ENCODE measurements around the gene RAD23B.

GRCh38 chr9:107258919-107259318, 24.2 kb upstream of the RAD23B start:
- TF ChIP-seq CTCF (IDR thresholded peaks at IDR 0.05; ENCODE audit: low read depth, low read length) (no peak), EZH2phosphoT487 (IDR thresholded peaks at IDR 0.05; ENCODE audit: low read depth) (no peak)
